ENCODE measurements around the gene CELF4.

GRCh38 chr18:37424507-37424906, 141.1 kb downstream of the CELF4 start:
- TF ChIP-seq POLR2A (IDR thresholded peaks at IDR 0.05; ENCODE audit: low read depth, low read length), result no peak
- no peak for TF ChIP-seq TAF1 (IDR thresholded peaks at IDR 0.05; ENCODE audit: borderline replicate concordance, low read depth, low read length)

Measured in GM12892 (cell line).